ENCODE results near the gene TESK1.

TESK1 gene

DNA sequence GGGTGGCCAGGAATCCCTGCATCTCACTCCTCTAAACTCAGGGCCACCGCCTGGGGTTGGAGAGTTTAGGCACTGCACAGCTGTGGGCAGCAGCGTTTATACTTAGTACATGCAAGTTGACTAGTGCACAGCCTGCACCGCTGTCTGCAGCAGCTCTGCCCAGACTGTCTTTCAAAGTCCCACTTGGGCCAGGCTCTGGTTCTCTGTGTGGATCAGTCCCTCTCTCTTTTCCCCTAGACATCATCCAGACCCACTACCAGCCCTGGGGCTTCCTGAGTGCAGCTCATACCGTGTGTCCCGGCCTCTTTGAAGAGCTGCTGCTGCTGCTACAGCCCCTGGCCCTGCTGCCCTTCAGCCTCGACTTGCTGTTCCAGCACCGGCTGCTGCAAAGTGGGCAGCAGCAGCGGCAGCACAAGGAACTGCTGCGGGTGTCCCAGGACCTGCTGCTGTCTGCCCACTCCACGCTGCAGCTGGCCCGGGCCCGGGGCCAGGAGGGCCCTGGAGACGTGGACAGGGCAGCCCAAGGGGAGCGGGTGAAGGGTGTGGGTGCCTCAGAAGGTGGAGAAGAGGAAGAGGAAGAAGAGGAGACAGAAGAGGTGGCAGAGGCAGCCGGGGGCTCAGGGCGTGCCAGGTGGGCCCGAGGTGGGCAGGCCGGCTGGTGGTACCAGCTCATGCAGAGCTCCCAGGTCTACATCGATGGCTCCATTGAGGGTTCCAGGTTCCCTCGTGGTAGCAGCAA, 45.1 kb upstream of the TESK1 start:
- ATAC-seq (ENCODE audit: low read depth) (no peak), DNase-seq (ENCODE audit: low spot score) (no peak)
- Histone ChIP-seq H3K9me3 (ENCODE audit: severe bottlenecking) (no peaks in the 10 kb centered on the region), H3K4me3 (ENCODE audit: severe bottlenecking) (no peak overlapping the region), H3K36me3 (ENCODE audit: low read depth) (peaks cover 44% of the 10 kb centered on the region), H3K4me1 (ENCODE audit: insufficient read depth, poor library complexity, severe bottlenecking) (no peaks in the 10 kb centered on the region), H3K27ac (ENCODE audit: poor library complexity, severe bottlenecking) (no peak overlapping the region), H3K27me3 (ENCODE audit: insufficient read depth, poor library complexity, severe bottlenecking) (no peaks in the 10 kb centered on the region)
- TF ChIP-seq, protein P1, sequence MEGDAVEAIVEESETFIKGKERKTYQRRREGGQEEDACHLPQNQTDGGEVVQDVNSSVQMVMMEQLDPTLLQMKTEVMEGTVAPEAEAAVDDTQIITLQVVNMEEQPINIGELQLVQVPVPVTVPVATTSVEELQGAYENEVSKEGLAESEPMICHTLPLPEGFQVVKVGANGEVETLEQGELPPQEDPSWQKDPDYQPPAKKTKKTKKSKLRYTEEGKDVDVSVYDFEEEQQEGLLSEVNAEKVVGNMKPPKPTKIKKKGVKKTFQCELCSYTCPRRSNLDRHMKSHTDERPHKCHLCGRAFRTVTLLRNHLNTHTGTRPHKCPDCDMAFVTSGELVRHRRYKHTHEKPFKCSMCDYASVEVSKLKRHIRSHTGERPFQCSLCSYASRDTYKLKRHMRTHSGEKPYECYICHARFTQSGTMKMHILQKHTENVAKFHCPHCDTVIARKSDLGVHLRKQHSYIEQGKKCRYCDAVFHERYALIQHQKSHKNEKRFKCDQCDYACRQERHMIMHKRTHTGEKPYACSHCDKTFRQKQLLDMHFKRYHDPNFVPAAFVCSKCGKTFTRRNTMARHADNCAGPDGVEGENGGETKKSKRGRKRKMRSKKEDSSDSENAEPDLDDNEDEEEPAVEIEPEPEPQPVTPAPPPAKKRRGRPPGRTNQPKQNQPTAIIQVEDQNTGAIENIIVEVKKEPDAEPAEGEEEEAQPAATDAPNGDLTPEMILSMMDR (IDR thresholded peaks at IDR 0.05; ENCODE audit: poor library complexity, severe bottlenecking): no peak

DNA sequence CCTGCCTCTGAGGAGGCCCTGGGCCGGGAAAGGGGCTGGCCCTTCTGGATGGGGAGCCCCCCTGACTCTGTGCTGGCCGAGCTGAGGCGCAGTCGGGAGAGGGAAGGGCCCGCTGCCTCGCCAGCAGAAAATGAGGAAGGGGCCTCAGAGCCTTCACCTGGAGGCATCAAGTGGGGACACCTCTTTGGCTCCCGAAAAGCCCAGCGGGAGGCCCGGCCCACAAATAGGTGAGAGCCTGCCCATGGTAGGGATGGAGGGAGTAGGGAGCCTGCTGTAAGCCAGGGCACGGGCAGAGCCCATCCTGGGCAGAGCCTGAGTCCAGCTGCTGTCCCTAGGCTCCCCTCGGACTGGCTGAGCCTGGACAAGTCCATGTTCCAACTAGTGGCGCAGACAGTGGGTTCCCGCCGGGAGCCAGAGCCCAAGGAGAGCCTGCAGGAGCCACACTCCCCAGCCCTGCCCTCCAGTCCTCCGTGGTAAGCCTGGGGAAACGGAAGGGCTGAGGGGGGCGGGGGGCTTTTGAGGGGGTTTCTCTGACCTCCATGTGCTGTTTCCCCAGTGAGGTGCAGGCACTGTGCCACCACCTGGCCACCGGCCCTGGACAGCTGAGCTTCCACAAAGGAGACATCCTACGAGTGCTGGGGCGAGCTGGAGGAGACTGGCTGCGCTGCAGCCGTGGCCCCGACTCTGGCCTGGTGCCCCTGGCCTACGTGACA, 44.3 kb upstream of the TESK1 start:
- TF ChIP-seq, protein P1 (IDR thresholded peaks at IDR 0.05; ENCODE audit: poor library complexity, severe bottlenecking): no peak
- no peak for DNase-seq (ENCODE audit: low spot score)
- ATAC-seq (ENCODE audit: low read depth): no peak
- Histone ChIP-seq H3K27ac (ENCODE audit: poor library complexity, severe bottlenecking) (no peak overlapping the region), H3K27me3 (ENCODE audit: insufficient read depth, poor library complexity, severe bottlenecking) (no peaks in the 10 kb centered on the region), H3K36me3 (ENCODE audit: low read depth) (peaks cover 36% of the 10 kb centered on the region), H3K4me3 (ENCODE audit: severe bottlenecking) (no peak overlapping the region), H3K4me1 (ENCODE audit: insufficient read depth, poor library complexity, severe bottlenecking) (no peaks in the 10 kb centered on the region), H3K9me3 (ENCODE audit: severe bottlenecking) (no peaks in the 10 kb centered on the region)

DNA sequence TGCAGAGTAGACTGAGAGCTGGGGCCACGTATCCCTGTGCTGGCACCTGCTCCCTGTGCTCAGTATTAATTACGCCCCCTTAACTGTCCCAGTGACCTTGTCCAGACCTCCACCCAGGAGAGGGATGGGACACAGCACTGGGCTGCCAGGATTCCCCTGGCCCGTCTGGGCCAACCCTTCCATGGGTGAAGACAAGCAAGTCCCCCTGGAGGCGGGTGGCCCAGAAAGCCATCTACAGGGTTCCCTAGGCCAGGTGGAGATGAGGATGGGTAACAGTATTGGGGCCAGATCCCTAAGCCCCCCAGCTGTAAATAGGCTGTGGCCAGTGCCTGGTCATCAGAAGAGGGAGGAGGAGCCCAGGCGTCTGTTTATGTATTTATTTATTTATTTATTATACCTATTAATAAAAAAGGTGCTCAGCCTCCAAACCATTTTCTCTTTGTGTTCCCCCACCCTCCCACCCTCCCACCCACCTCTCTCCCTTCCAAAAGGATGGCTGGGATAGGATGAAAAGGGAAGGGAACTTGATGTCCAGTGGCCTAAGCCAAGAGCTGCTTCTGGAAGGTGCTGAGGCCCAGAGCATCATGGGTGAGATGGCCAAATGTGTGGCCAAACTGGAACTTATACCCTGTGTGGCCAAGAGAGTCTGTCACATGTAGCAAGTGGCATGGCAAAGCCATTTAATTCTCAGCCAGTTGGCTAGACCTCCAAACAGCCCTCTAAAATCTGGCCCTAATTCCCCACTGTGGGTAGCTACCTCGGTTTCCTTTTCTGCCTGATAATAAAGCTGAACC, 43.4 kb upstream of the TESK1 start:
- no peaks in the 10 kb centered on the region for H3K4me1 ChIP-seq (ENCODE audit: insufficient read depth, poor library complexity, severe bottlenecking)
- no peak overlapping the region for H3K27ac ChIP-seq (ENCODE audit: poor library complexity, severe bottlenecking)
- TF ChIP-seq, protein P1 (IDR thresholded peaks at IDR 0.05; ENCODE audit: poor library complexity, severe bottlenecking): no peak
- no peak for DNase-seq (ENCODE audit: low spot score)
- H3K36me3 ChIP-seq (ENCODE audit: low read depth): peaks cover 28% of the 10 kb centered on the region
- no peaks in the 10 kb centered on the region for H3K27me3 ChIP-seq (ENCODE audit: insufficient read depth, poor library complexity, severe bottlenecking)
- no peak for ATAC-seq (ENCODE audit: low read depth)
- no peak overlapping the region for H3K4me3 ChIP-seq (ENCODE audit: severe bottlenecking)
- H3K9me3 ChIP-seq (ENCODE audit: severe bottlenecking): no peaks in the 10 kb centered on the region

DNA sequence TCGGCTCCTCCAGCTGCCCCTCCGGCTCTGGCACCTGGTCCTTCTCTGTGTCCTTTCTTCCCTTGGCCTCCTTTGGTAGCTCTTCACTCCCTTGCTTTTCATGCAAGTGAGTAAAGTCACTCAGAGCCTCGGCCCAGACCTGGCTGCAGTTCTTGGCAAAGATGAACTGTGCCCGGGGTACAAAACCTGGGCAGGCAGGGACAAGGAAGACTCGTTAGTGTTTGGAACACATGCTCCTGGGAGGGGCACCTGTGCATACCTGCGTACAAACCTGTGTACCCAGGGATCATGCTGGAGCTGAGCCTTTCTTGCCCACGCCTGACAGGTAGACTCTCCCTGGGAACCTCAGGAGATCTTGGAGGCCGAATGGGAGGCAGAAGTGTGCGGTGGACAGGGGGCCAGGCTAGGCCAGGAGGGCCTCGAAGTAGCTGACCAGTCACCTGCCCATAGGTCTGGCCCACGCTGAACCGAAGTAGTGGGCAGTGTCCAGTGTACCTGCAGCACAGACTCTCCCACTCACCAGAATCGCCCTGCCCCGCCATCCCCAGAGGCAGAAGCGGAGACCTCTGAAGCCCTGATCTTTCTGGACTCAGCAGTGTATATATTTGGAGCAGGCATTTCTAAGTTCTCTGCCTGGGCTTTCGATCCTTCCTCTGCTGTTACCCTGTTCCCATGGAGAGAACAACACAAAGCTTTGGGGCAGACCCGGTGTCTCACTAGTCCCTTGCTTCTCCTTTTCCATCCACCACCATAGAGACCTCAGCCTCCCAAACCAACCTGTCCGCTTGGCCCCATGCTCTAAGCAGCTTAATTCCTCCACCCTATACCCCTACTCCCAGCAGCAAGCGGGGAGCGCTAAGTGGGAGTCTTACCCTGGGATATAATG, 41.9 kb upstream of the TESK1 start:
- ATAC-seq (ENCODE audit: low read depth): no peak
- no peaks in the 10 kb centered on the region for H3K9me3 ChIP-seq (ENCODE audit: severe bottlenecking)
- no peaks in the 10 kb centered on the region for H3K27me3 ChIP-seq (ENCODE audit: insufficient read depth, poor library complexity, severe bottlenecking)
- DNase-seq (ENCODE audit: low spot score): no peak
- H3K36me3 ChIP-seq (ENCODE audit: low read depth): peaks cover 13% of the 10 kb centered on the region
- H3K27ac ChIP-seq (ENCODE audit: poor library complexity, severe bottlenecking): no peak overlapping the region
- H3K4me1 ChIP-seq (ENCODE audit: insufficient read depth, poor library complexity, severe bottlenecking): no peaks in the 10 kb centered on the region
- TF ChIP-seq, protein P1 (IDR thresholded peaks at IDR 0.05; ENCODE audit: poor library complexity, severe bottlenecking): no peak
- no peak overlapping the region for H3K4me3 ChIP-seq (ENCODE audit: severe bottlenecking)
